Sigmoid colon (tissue), 3 donors: ENCODE results near the gene EFHC2.

ENCODE experiments used
- POLR2A ChIP-seq, 2 donors: fragments of 450-650 bp; IDR thresholded peaks; one replicate each; pipeline ENCODE4 v1.6.1; 2016; ENCODE audit warnings: antibody characterized with exemption in 2 of 2, mild to moderate bottlenecking in 2 of 2, moderate library complexity in 2 of 2
- TF ChIP-seq, protein P1 (sequence below), 4 experiments: fragments of 450-650 bp in 3 of 4; fragments of 200-600 bp in 1 of 4; IDR thresholded peaks; one replicate each; pipeline ENCODE4 v1.5.1; 2016 to 2019; ENCODE audit warnings: antibody characterized with exemption in 4 of 4, mild to moderate bottlenecking in 3 of 4, moderate library complexity in 2 of 4

DNA sequence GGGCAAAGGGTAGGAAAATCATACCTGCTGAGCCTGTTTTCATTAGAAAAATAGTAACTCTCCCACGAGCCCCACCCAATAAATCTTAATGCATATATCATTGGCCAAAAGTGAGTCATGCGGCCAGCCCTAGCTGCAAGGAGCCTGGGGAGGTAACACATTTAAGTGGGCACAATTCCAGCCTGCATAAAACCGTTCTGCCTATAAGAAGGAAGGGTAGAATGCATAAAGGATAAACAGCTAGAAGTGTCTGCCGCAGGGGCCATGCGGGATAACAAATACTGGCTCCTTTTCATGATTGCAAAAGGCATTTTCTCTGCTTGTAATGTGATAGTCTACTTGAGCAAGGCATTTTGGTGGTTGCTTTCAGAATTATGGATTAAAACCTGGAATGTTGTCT, 37.1 kb downstream of the EFHC2 start:
- TF ChIP-seq, protein P1, sequence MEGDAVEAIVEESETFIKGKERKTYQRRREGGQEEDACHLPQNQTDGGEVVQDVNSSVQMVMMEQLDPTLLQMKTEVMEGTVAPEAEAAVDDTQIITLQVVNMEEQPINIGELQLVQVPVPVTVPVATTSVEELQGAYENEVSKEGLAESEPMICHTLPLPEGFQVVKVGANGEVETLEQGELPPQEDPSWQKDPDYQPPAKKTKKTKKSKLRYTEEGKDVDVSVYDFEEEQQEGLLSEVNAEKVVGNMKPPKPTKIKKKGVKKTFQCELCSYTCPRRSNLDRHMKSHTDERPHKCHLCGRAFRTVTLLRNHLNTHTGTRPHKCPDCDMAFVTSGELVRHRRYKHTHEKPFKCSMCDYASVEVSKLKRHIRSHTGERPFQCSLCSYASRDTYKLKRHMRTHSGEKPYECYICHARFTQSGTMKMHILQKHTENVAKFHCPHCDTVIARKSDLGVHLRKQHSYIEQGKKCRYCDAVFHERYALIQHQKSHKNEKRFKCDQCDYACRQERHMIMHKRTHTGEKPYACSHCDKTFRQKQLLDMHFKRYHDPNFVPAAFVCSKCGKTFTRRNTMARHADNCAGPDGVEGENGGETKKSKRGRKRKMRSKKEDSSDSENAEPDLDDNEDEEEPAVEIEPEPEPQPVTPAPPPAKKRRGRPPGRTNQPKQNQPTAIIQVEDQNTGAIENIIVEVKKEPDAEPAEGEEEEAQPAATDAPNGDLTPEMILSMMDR (IDR thresholded peaks at IDR 0.05) = no peak
- no peak for TF ChIP-seq POLR2A (IDR thresholded peaks at IDR 0.05)
